ENCODE measurements around the gene ADCY9. TPM values are rescaled to one million over a fixed set of nuclear protein-coding genes. Genes with fewer than 3 reads are reported as not detected.

ADCY9 gene
- polyA plus RNA-seq, 1 donor from 2014 or later: 6.3 TPM

- no peak overlapping the region for H3K9ac ChIP-seq (ENCODE audit: low read length)
- H3K4me2 ChIP-seq (ENCODE audit: low read length): no peak overlapping the region
- H3F3A ChIP-seq (ENCODE audit: insufficient read depth, low read length, poor library complexity, severe bottlenecking): no peaks in the 10 kb centered on the region
- H3K9me3 ChIP-seq (ENCODE audit: low read length): peaks cover 3% of the 10 kb centered on the region
- H3K27ac ChIP-seq (ENCODE audit: low read length): no peak overlapping the region
- H3K9me2 ChIP-seq (ENCODE audit: insufficient read depth, low read length): no peaks in the 10 kb centered on the region
- no peaks in the 10 kb centered on the region for H3K79me2 ChIP-seq (replicated peaks; ENCODE audit: insufficient read depth, low read length)
- no peak overlapping the region for H3K4me3 ChIP-seq (ENCODE audit: low read length)
- H3K36me3 ChIP-seq (ENCODE audit: insufficient read depth, low read length): no peaks in the 10 kb centered on the region
- no peak overlapping the region for H2AFZ ChIP-seq (ENCODE audit: low read depth, low read length)
- H3K27me3 ChIP-seq (ENCODE audit: insufficient read depth, low read depth, low read length): no peaks in the 10 kb centered on the region
- no peaks in the 10 kb centered on the region for H4K20me1 ChIP-seq (ENCODE audit: insufficient read depth)
- TF ChIP-seq MXI1 (conservative IDR thresholded peaks at IDR 0.05; ENCODE audit: poor library complexity, severe bottlenecking) (no peak), RAD21 (conservative IDR thresholded peaks at IDR 0.05) (no peak)
These were observed 24.4 kb upstream of the ADCY9 start for GRCh38 chr16:4140652-4141051.

- Histone ChIP-seq H3F3A (ENCODE audit: insufficient read depth, low read length, poor library complexity, severe bottlenecking) (no peaks in the 10 kb centered on the region), H3K9me3 (ENCODE audit: low read length) (peaks cover 3% of the 10 kb centered on the region), H3K79me2 (replicated peaks; ENCODE audit: insufficient read depth, low read length) (no peaks in the 10 kb centered on the region), H3K9ac (ENCODE audit: low read length) (no peak overlapping the region), H3K4me3 (ENCODE audit: low read length) (no peak overlapping the region), H3K36me3 (ENCODE audit: insufficient read depth, low read length) (no peaks in the 10 kb centered on the region), H4K20me1 (ENCODE audit: insufficient read depth) (no peaks in the 10 kb centered on the region), H2AFZ (ENCODE audit: low read depth, low read length) (no peak overlapping the region), H3K9me2 (ENCODE audit: insufficient read depth, low read length) (no peaks in the 10 kb centered on the region), H3K27ac (ENCODE audit: low read length) (no peak overlapping the region), H3K27me3 (ENCODE audit: insufficient read depth, low read depth, low read length) (no peaks in the 10 kb centered on the region), H3K4me2 (ENCODE audit: low read length) (no peak overlapping the region)
- TF ChIP-seq SMC3 (conservative IDR thresholded peaks at IDR 0.05; ENCODE audit: poor library complexity): no peak
- no peak for TF ChIP-seq POLR2AphosphoS5 (IDR thresholded peaks at IDR 0.05)
- no peak for TF ChIP-seq CTCF (IDR thresholded peaks at IDR 0.05; ENCODE audit: poor library complexity, severe bottlenecking)
- TF ChIP-seq TAF1 (IDR thresholded peaks at IDR 0.05; ENCODE audit: low read depth): no peak
- TF ChIP-seq MXI1 (conservative IDR thresholded peaks at IDR 0.05; ENCODE audit: poor library complexity, severe bottlenecking): no peak
- TF ChIP-seq EZH2 (IDR thresholded peaks at IDR 0.05; ENCODE audit: borderline replicate concordance, insufficient read depth, low read length, poor library complexity, severe bottlenecking): no peak
- no peak for TF ChIP-seq EP300 (conservative IDR thresholded peaks at IDR 0.05; ENCODE audit: poor library complexity, severe bottlenecking)
- TF ChIP-seq RAD21 (conservative IDR thresholded peaks at IDR 0.05): no peak
- TF ChIP-seq REST (IDR thresholded peaks at IDR 0.05; ENCODE audit: borderline replicate concordance): no peak
These were observed 23.7 kb upstream of the ADCY9 start for GRCh38 chr16:4139968-4140367.

GRCh38 chr16:4138713-4139112 is 22.5 kb upstream of the ADCY9 start:
- H3K36me3 ChIP-seq (ENCODE audit: insufficient read depth, low read length): no peaks in the 10 kb centered on the region
- H3K9me2 ChIP-seq (ENCODE audit: insufficient read depth, low read length): no peaks in the 10 kb centered on the region
- no peaks in the 10 kb centered on the region for H3F3A ChIP-seq (ENCODE audit: insufficient read depth, low read length, poor library complexity, severe bottlenecking)
- no peak overlapping the region for H3K27ac ChIP-seq (ENCODE audit: low read length)
- H4K20me1 ChIP-seq (ENCODE audit: insufficient read depth): no peaks in the 10 kb centered on the region
- no peak overlapping the region for H3K9ac ChIP-seq (ENCODE audit: low read length)
- no peaks in the 10 kb centered on the region for H3K79me2 ChIP-seq (replicated peaks; ENCODE audit: insufficient read depth, low read length)
- no peak overlapping the region for H3K4me2 ChIP-seq (ENCODE audit: low read length)
- no peak overlapping the region for H3K4me3 ChIP-seq (ENCODE audit: low read length)
- TF ChIP-seq TAF1 (IDR thresholded peaks at IDR 0.05; ENCODE audit: low read depth) (no peak), SMC3 (conservative IDR thresholded peaks at IDR 0.05; ENCODE audit: poor library complexity) (no peak), EP300 (conservative IDR thresholded peaks at IDR 0.05; ENCODE audit: poor library complexity, severe bottlenecking) (no peak), CTCF (IDR thresholded peaks at IDR 0.05; ENCODE audit: poor library complexity, severe bottlenecking) (no peak), EZH2 (IDR thresholded peaks at IDR 0.05; ENCODE audit: borderline replicate concordance, insufficient read depth, low read length, poor library complexity, severe bottlenecking) (no peak), POLR2AphosphoS5 (IDR thresholded peaks at IDR 0.05) (no peak), RAD21 (conservative IDR thresholded peaks at IDR 0.05) (no peak), REST (IDR thresholded peaks at IDR 0.05; ENCODE audit: borderline replicate concordance) (no peak), MXI1 (conservative IDR thresholded peaks at IDR 0.05; ENCODE audit: poor library complexity, severe bottlenecking) (no peak)
- H2AFZ ChIP-seq (ENCODE audit: low read depth, low read length): no peak overlapping the region
- no peaks in the 10 kb centered on the region for H3K27me3 ChIP-seq (ENCODE audit: insufficient read depth, low read depth, low read length)
- H3K9me3 ChIP-seq (ENCODE audit: low read length): peaks cover 3% of the 10 kb centered on the region

Measured in neural cell (in vitro differentiated cells).